ENCODE data around the gene ACVR1B. TPM values are rescaled to one million over a fixed set of nuclear protein-coding genes. Genes with fewer than 3 reads are reported as not detected.

Gene ACVR1B
- total RNA-seq, 1 donor from 2014 or later: 58.1 TPM

DNA sequence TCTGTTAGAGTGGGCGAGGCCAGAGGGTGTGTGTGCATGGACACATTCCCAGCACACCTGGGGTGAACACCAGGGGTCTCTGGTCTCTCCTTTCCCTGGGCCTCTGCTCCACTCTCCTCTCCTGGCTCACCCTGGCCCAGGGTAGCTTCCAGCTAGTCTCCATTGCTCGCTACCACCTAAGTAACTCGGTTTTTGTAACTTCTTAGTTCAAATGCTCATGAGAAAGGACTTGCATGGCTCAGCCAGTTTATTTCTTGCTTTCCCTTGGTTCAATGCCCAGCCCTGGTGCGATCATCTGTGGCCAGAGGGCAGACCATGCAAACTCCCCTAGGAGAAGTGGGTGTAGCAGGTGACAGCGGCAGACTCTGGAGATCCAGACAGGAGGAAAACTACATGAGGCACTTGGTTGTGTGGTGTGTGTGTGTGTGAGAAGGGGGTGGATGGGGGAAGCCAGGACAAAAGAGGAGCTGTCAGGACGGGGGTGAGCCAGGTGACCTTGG, 8.9 kb upstream of the ACVR1B start:
- DNase-seq (ENCODE audit: low read depth): no peak

- no peak for DNase-seq (ENCODE audit: low read depth)
Observed at GRCh38 chr12:51943346-51943745, 8.2 kb upstream of the ACVR1B start.

DNA sequence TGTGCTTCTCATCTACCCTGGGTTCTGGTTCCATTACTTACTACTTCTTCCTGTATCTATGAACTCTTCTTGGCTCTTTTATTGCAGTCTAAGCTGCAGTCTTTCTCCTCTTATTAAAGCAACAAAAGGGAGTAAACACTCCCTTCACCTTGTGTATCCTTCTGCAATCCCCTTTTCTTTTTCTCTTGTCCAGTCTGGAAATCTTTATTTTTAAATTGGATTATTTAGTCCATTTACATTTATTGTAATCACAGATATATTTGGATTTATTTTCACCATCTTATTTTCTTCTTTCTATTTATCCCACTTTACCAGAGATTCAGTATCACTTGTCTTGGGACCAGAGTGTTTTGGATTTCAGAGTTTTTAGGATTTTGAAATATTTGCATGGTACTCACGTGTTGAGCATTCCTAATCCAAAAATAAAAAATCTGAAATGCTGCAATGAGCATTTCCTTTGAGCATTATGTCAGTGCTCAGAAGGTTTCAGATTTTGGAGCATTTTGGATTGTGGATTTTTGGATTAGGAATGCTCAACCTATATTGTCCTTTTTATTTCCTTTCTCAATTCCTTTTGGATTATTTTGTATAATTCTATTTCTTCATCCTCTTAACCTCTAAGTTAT, 6.8 kb upstream of the ACVR1B start:
- DNase-seq (ENCODE audit: low read depth): no peak

DNA sequence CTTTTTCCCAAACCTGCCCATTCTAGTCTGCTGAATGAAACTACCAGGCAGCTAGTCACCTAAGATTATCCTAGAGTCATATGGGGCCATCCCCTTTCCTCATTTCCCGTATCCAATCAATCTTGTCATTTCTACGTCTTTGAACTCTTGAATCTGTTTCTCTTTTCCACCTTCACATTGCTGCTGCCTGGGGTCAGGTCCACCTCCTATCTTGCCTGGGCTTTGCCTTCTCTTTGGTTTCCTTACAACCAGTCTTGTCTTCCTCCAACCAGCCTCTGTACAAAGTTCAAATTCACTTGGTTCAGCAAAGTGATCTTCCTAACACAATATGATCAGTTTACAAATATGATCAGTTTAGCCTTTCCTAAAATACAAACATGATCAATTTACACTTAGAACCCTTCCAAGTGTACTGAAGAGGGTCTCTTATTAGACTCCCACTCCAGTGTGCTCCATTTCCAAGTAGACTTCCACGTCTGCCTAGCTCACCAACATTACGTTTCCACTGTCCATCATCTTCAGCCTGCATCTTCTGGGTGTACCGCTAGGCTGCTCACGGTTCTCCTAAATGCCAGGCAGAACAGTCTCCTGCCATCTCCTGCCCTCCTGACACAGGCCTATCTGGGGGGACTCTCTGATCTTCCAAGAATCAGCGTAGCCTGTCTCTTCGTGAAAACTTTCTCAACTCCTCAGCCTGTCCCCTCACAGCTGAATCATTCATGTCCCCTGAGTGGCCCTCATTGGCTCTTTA, 4.1 kb upstream of the ACVR1B start:
- no peak for DNase-seq (ENCODE audit: low read depth)

DNA sequence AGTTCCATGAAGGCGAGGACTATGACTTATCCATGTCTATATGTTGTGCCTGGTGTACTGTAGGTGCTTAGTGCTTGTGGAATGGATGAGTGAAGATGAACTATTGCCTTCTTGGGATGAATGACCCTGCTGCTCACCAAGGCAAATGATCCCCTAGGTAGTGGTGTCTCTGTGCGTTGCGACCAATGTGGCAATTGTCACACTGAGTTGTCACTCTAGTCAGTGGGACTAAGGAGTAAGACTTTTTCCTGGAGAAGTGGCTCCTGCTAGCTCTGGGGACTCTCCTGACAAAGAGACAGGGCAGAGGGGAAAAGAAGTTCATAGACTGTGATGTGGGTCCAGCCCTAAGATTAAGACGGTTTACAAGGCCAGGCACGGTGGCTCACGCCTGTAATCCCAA, 3.4 kb upstream of the ACVR1B start:
- DNase-seq (ENCODE audit: low read depth): no peak

GRCh38 chr12:51949342-51950030, 2.0 kb upstream of the ACVR1B start:
- DNase-seq (ENCODE audit: low read depth): no peak

DNA sequence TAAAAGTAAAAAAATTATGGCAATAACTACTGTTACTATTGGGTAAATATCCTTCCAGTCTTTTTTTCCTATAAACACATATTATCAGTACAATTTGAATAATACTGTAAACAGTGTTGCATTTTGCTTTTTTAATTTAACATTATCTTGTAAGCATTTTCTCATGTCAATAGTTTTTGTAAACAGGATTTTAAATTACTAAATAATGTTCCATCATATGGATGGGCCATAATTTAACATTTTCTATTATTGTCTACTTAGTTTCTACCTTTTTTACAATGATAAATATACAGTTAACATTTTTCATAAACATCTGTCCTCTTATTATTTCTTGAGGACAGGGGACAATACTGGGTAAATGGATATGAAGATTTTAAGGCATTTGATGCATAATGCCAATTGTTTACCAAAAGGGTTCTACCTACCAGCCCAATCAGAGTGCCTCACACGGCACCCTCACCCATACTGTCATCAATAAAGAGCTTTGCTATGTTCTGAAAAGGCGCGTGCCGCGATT, 759 bp upstream of the ACVR1B start:
- no peak for DNase-seq (ENCODE audit: low read depth)

DNA sequence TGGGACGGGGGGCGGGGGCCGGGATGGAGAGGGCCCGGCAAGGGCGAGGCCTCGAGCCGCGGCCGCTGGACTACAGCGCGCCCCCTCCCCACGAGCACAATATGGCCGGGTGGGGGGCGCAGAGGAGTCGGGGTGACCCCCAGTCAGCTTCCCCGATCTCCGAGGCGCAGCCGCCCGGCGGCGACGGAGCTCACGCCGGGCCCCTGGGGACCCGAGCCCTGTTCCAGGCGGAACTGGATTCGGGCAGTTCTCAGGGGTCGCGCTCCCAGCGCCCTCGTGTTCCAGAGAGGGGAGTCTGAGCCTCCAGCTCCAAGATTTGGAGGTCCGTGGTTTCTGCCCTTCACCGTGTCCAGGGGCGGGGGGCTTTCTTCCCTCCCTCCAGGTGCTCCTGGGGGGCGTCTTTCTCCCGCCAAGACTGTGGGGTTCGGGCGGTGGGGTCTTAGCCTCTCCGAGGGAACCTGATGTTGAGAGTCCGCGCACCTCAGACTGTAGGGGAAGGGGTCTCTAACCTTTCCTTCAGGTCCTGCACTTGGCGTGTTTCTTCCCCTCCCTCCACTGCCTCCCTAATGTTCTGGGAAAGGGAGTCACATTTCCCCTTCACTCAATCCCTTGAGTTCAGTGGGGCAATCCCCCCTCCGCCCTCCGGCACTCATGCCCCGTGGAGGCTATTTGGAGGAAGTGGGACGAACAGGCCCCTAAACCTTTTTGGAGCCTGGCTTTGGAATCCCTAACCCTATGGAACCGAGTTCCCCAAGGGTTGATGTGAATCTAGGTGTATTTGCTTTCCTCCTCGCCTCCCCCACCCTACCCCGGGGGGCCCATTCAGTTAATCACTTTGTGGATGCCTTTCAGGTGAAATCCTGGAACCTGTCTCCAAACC, 584 bp downstream of the ACVR1B start:
- DNase-seq (ENCODE audit: low read depth): no peak

DNA sequence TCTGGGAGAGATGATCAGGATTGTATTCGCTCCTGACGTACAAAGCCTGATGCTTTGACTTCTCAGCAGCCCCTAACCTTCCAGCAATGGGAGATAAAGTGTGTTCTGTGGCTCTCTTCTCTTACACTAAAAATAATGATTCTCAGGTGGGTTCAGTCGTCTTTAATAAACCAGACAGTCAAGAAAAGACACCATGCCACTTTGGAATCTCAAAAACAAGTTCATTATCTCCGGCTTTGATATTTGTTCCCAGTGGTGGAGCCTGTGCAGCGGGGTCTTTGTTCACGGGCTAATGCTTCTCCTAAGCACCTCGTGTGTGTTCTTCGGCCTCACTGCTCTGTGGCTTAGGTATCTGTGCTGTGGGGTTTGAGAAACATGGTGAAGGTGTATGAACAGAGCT, 1.6 kb downstream of the ACVR1B start:
- no peak for DNase-seq (ENCODE audit: low read depth)

- DNase-seq (ENCODE audit: low read depth): no peak
Observed at GRCh38 chr12:51953864-51954263, 2.4 kb downstream of the ACVR1B start.

GRCh38 chr12:51954561-51955361, 3.3 kb downstream of the ACVR1B start:
- DNase-seq (ENCODE audit: low read depth): peak; percentile 58

DNA sequence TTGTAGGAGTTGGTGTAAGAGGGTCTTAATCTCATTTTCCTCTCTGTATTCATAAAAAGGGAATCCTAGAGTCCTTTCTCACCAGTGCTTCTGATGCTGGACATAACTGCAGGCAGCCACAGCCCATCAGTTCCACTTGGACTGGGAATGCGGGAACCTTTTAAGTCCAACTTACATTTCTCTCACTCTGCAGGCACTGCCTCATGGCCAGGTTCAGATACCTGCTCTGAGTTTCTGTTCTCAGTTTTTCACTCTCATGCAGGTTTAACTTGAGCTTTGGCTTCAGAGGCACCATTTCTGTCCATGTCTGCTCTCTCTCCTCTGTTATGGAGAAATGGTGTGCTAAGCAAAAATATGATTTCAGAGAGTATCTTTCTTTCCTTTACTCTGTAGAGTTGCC, 4.2 kb downstream of the ACVR1B start:
- DNase-seq (ENCODE audit: low read depth): no peak

GRCh38 chr12:51958542-51958941, 7.0 kb downstream of the ACVR1B start:
- no peak for DNase-seq (ENCODE audit: low read depth)

GRCh38 chr12:51959211-51959610, 7.7 kb downstream of the ACVR1B start:
- DNase-seq (ENCODE audit: low read depth): no peak

- no peak for DNase-seq (ENCODE audit: low read depth)
Observed at GRCh38 chr12:51959921-51960320, 8.4 kb downstream of the ACVR1B start.

DNA sequence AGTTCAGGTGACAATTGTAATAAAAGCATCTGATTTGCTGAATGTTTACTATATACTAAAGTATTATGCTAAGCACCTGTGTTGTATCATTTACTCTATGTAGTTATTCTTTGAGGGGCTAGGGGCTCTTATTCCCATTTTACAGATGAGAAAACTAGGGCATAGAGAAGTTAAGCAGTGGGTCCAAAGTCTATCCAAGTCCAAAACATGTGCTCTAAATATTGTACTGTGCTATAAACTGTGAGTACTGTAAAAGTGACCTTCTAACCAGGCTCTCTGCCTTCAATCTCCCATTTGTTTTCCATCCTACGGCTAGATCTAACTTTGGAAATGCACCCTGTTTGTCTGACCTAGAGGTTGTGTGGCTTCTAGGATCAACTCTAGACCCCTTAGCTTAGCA, 9.0 kb downstream of the ACVR1B start:
- no peak for DNase-seq (ENCODE audit: low read depth)

DNA sequence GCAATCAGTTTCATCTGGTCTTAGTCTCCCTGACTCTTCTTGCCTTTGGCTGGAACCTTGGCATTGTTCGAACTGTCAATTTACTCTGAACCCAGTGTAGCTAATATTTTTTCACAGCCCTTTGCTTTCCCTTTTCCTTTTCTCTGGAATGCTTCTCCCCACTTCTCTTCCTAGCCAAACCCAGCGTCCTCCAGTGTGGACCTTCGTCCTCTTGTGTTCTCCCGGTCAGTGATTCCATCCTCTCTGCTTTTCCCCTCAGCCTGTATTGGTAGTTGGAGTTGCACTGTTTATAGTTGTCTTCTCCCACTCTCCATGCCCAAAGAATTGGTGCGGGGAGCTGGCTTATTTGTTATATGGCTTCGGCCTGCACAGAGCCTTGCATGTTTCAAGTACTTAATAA, 9.4 kb downstream of the ACVR1B start:
- no peak for DNase-seq (ENCODE audit: low read depth)

- peak; percentile 69 for DNase-seq (ENCODE audit: low read depth)
Observed at GRCh38 chr12:51961834-51962233, 10.3 kb downstream of the ACVR1B start.

- DNase-seq (ENCODE audit: low read depth): no peak
Observed at GRCh38 chr12:51962737-51963136, 11.2 kb downstream of the ACVR1B start.

- DNase-seq (ENCODE audit: low read depth): no peak
Observed at GRCh38 chr12:51963477-51963876, 12.0 kb downstream of the ACVR1B start.

- no peak for DNase-seq (ENCODE audit: low read depth)
Observed at GRCh38 chr12:51969643-51970042, 18.1 kb downstream of the ACVR1B start.

Data from renal cortical epithelial cell (primary cell).